HEK293 (cell line): ENCODE data around the gene ABR.

ENCODE experiments used
- CTCF ChIA-PET: fragments of 350-600 bp; formaldehyde crosslinking; extraction: SDS; loops from one replicate; lab custom pipeline; 2021; ENCODE audit warnings: antibody characterized with exemption; lab: Yijun Ruan, JAX
- POLR2A ChIA-PET: fragments of 300-600 bp; formaldehyde crosslinking; extraction: SDS; loops from one replicate; lab custom pipeline; 2020; ENCODE audit warnings: antibody characterized with exemption, inconsistent platforms; lab: Yijun Ruan, JAX
- H3K27ac ChIP-seq: fragments of 200-500 bp; sonication (Bioruptor generic); 2 replicates; pipeline ENCODE4 v1.5.1; 2014; ENCODE audit warnings: low read depth, low read length, control low read depth, inconsistent platforms; ENCODE audit errors: extremely low read depth
- H3K36me3 ChIP-seq, 2 experiments: fragments of 200-500 bp in 1 of 2; sonication (Bioruptor generic) in 1 of 2; 1 replicate in 1 of 2; 2 replicates in 1 of 2; pipeline ENCODE4 v1.5.1; 2014 to 2017; ENCODE audit warnings: inconsistent platforms in 2 of 2, low read length in 2 of 2; ENCODE audit not compliant: control insufficient read depth in 2 of 2, insufficient read depth in 1 of 2
- H3K4me1 ChIP-seq: fragments of 200-500 bp; sonication (Bioruptor generic); 2 replicates; pipeline ENCODE4 v1.5.1; 2014; ENCODE audit warnings: mild to moderate bottlenecking, low read length, inconsistent platforms; ENCODE audit not compliant: control insufficient read depth, insufficient read depth
- H3K4me3 ChIP-seq: 2 replicates; pipeline ENCODE4 v1.5.1; 2011; ENCODE audit warnings: low read depth, mild to moderate bottlenecking, control low read depth, low read length, moderate library complexity
- H3K9me3 ChIP-seq: fragments of 200-500 bp; sonication (Bioruptor generic); 2 replicates; pipeline ENCODE4 v1.5.1; 2014; ENCODE audit warnings: low read depth, low read length, inconsistent platforms; ENCODE audit not compliant: control insufficient read depth, insufficient read depth
- AEBP2 ChIP-seq: fragments of 450-650 bp; formaldehyde crosslinking; IDR thresholded peaks from 2 replicates; pipeline ENCODE4 v1.5.1; 2016; ENCODE audit warnings: missing biosample characterization, missing genetic modification characterization, borderline replicate concordance
- BCL11B ChIP-seq: fragments of 450-650 bp; formaldehyde crosslinking; IDR thresholded peaks from 2 replicates; pipeline ENCODE4 v1.5.1; 2016; ENCODE audit warnings: low read depth, missing biosample characterization, missing genetic modification characterization
- GFI1B ChIP-seq: fragments of 450-650 bp; formaldehyde crosslinking; IDR thresholded peaks from 2 replicates; pipeline ENCODE4 v1.5.1; 2016; ENCODE audit warnings: missing biosample characterization, missing genetic modification characterization
- GLI2 ChIP-seq: fragments of 450-650 bp; formaldehyde crosslinking; IDR thresholded peaks from 2 replicates; pipeline ENCODE4; 2017; ENCODE audit warnings: missing biosample characterization, missing genetic modification characterization, low read depth, borderline replicate concordance
- KLF1 ChIP-seq: fragments of 450-650 bp; formaldehyde crosslinking; IDR thresholded peaks from 2 replicates; pipeline ENCODE4 v1.5.1; 2016; ENCODE audit warnings: missing biosample characterization, missing genetic modification characterization
- KLF10 ChIP-seq: fragments of 450-650 bp; IDR thresholded peaks from 2 replicates; pipeline ENCODE4 v1.5.1; 2018; ENCODE audit warnings: missing biosample characterization, mild to moderate bottlenecking, missing genetic modification characterization
- KLF7 ChIP-seq: fragments of 450-650 bp; formaldehyde crosslinking; IDR thresholded peaks from 2 replicates; pipeline ENCODE4 v1.5.1; 2016; ENCODE audit warnings: missing biosample characterization, missing genetic modification characterization, borderline replicate concordance
- SCRT2 ChIP-seq: fragments of 450-650 bp; formaldehyde crosslinking; IDR thresholded peaks from 2 replicates; pipeline ENCODE4 v1.5.1; 2016; ENCODE audit warnings: missing biosample characterization, missing genetic modification characterization
- ZBTB44 ChIP-seq: fragments of 450-650 bp; IDR thresholded peaks from 2 replicates; pipeline ENCODE4 v1.5.1; 2018; ENCODE audit warnings: missing biosample characterization, mild to moderate bottlenecking, missing genetic modification characterization
- ZIC2 ChIP-seq: fragments of 450-650 bp; formaldehyde crosslinking; IDR thresholded peaks from 2 replicates; pipeline ENCODE4 v1.5.1; 2016; ENCODE audit warnings: missing biosample characterization, missing genetic modification characterization
- ZNF146 ChIP-seq: fragments of 450-650 bp; formaldehyde crosslinking; IDR thresholded peaks from 2 replicates; pipeline ENCODE4 v1.5.1; 2016; ENCODE audit warnings: missing biosample characterization, missing genetic modification characterization
- ZNF184 ChIP-seq: fragments of 450-650 bp; IDR thresholded peaks from 2 replicates; pipeline ENCODE4 v1.5.1; 2018; ENCODE audit warnings: missing biosample characterization, mild to moderate bottlenecking, missing genetic modification characterization
- ZNF202 ChIP-seq: fragments of 450-650 bp; formaldehyde crosslinking; IDR thresholded peaks from 2 replicates; pipeline ENCODE4 v1.5.1; 2016; ENCODE audit warnings: missing biosample characterization, missing genetic modification characterization, borderline replicate concordance
- ZNF211 ChIP-seq: fragments of 450-650 bp; formaldehyde crosslinking; IDR thresholded peaks from 2 replicates; pipeline ENCODE4 v1.5.1; 2016; ENCODE audit warnings: low read depth, missing biosample characterization, missing genetic modification characterization
- ZNF221 ChIP-seq: fragments of 450-650 bp; formaldehyde crosslinking; IDR thresholded peaks from 2 replicates; pipeline ENCODE4 v1.5.1; 2017; ENCODE audit warnings: missing biosample characterization, missing genetic modification characterization, borderline replicate concordance
- ZNF23 ChIP-seq: fragments of 450-650 bp; formaldehyde crosslinking; IDR thresholded peaks from 2 replicates; pipeline ENCODE4 v1.5.1; 2016; ENCODE audit warnings: missing biosample characterization, missing genetic modification characterization, borderline replicate concordance
- ZNF248 ChIP-seq: fragments of 450-650 bp; formaldehyde crosslinking; IDR thresholded peaks from 2 replicates; pipeline ENCODE4 v1.5.1; 2017; ENCODE audit warnings: missing biosample characterization, missing genetic modification characterization
- ZNF302 ChIP-seq: fragments of 450-650 bp; formaldehyde crosslinking; IDR thresholded peaks from 2 replicates; pipeline ENCODE4 v1.5.1; 2016; ENCODE audit warnings: missing biosample characterization, missing genetic modification characterization, low read depth
- ZNF398 ChIP-seq: fragments of 450-650 bp; formaldehyde crosslinking; IDR thresholded peaks from 2 replicates; pipeline ENCODE4 v1.5.1; 2017; ENCODE audit warnings: missing biosample characterization, missing genetic modification characterization
- ZNF416 ChIP-seq: fragments of 450-650 bp; formaldehyde crosslinking; IDR thresholded peaks from 2 replicates; pipeline ENCODE4 v1.5.1; 2016; ENCODE audit warnings: missing biosample characterization, missing genetic modification characterization
- ZNF558 ChIP-seq: fragments of 450-650 bp; formaldehyde crosslinking; IDR thresholded peaks from 2 replicates; pipeline ENCODE4 v1.5.1; 2016; ENCODE audit warnings: missing biosample characterization, missing genetic modification characterization
- ZNF600 ChIP-seq: fragments of 450-650 bp; formaldehyde crosslinking; IDR thresholded peaks from 2 replicates; pipeline ENCODE4 v1.5.1; 2016; ENCODE audit warnings: missing biosample characterization, missing genetic modification characterization
- ZNF629 ChIP-seq: fragments of 450-650 bp; formaldehyde crosslinking; IDR thresholded peaks from 2 replicates; pipeline ENCODE4 v1.5.1; 2017; ENCODE audit warnings: missing biosample characterization, missing genetic modification characterization
- ZNF692 ChIP-seq: fragments of 450-650 bp; formaldehyde crosslinking; IDR thresholded peaks from 2 replicates; pipeline ENCODE4 v1.5.1; 2016; ENCODE audit warnings: missing biosample characterization, missing genetic modification characterization

The ABR gene

GRCh38 chr17:1047177-1047878 lies 132.5 kb downstream of the ABR start:
- H3K27ac ChIP-seq: no peak overlapping the region
- CTCF ChIA-PET: interaction anchor here (1.5 kb wide), 2 partner anchors 9 to 11 kb away, joined by 5 read pairs; no protein-coding TSS in a partner anchor
- H3K9me3 ChIP-seq: no peaks in the 10 kb centered on the region
- POLR2A ChIA-PET: no interaction called here
- peaks cover 6 to 41% of the 10 kb centered on the region in 2 experiments for H3K36me3 ChIP-seq
- H3K4me1 ChIP-seq: peaks cover 7% of the 10 kb centered on the region
- H3K4me3 ChIP-seq: no peak overlapping the region
- TF ChIP-seq ZNF302 (tag by site-specific recombination): no peak
- TF ChIP-seq ZNF23: no peak
- TF ChIP-seq ZNF202 (tag by site-specific recombination): no peak
- no peak for TF ChIP-seq ZNF184
- TF ChIP-seq ZNF248 (tag by site-specific recombination): no peak
- TF ChIP-seq ZNF692: no peak
- no peak for TF ChIP-seq ZNF600
- TF ChIP-seq KLF10 (tag by site-specific recombination): no peak
- no peak for TF ChIP-seq ZNF146 (tag by site-specific recombination)
- TF ChIP-seq KLF7 (tag by site-specific recombination): no peak
- no peak for TF ChIP-seq ZNF221
- TF ChIP-seq ZBTB44 (tag by site-specific recombination): no peak
- TF ChIP-seq ZNF629 (tag by site-specific recombination): no peak
- no peak for TF ChIP-seq ZNF558 (tag by site-specific recombination)
- no peak for TF ChIP-seq ZNF416 (tag by site-specific recombination)

GRCh38 chr17:1045456-1045855 lies 134.3 kb downstream of the ABR start:
- Histone ChIP-seq H3K36me3 (peaks cover 6 to 54% of the 10 kb centered on the region in 2 experiments), H3K9me3 (no peaks in the 10 kb centered on the region), H3K27ac (no peak overlapping the region), H3K4me3 (no peak overlapping the region), H3K4me1 (peaks cover 7% of the 10 kb centered on the region)
- TF ChIP-seq AEBP2 (tag by site-specific recombination) (no peak), BCL11B (no peak), ZIC2 (tag by site-specific recombination) (peak; percentile 77), GLI2 (no peak), ZNF211 (tag by site-specific recombination) (no peak), KLF1 (tag by site-specific recombination) (no peak), SCRT2 (tag by site-specific recombination) (no peak), ZNF398 (tag by site-specific recombination) (no peak), GFI1B (tag by site-specific recombination) (no peak)
- ChIA-PET POLR2A (no interaction called here), CTCF (interaction anchor here (0.7 to 2.4 kb wide), 5 partner anchors 11 to 981 kb away, joined by 3 to 11 read pairs (median 3); no protein-coding TSS in a partner anchor)
